Kidney epithelial cell (primary cell): Measurements from ENCODE around the gene ZSCAN22. TPM values are rescaled to one million over a fixed set of nuclear protein-coding genes. Genes with fewer than 3 reads are reported as not detected.

Source experiments
- DNase-seq: peaks from one replicate; pipeline ENCODE4 v3.0.0-alpha.2; 2010; ENCODE audit warnings: low read depth
- H3K27me3 ChIP-seq: 2 replicates; pipeline ENCODE4 v1.6.0; 2011; ENCODE audit warnings: low read length; ENCODE audit not compliant: control insufficient read depth, insufficient read depth
- H3K36me3 ChIP-seq: 2 replicates; pipeline ENCODE4 v1.5.1; 2011; ENCODE audit warnings: low read length; ENCODE audit not compliant: control insufficient read depth, insufficient read depth
- H3K4me3 ChIP-seq: 2 replicates; pipeline ENCODE4 v1.5.1; 2011; ENCODE audit warnings: low read depth, mild to moderate bottlenecking, control low read depth, low read length
- CTCF ChIP-seq: IDR thresholded peaks from 2 replicates; pipeline ENCODE4 v1.5.1; 2011; ENCODE audit warnings: mild to moderate bottlenecking, moderate library complexity, low read length, control low read depth, inconsistent platforms; ENCODE audit not compliant: insufficient read depth, poor library complexity, severe bottlenecking
- total RNA-seq: library from RNA; depleted of rRNA; stranded (reverse); fragments of >200 nt; gene quantifications from 2 replicates; pipeline ENCODE4 v1.2.3, GENCODE V29; 2015

ZSCAN22 gene
- total RNA-seq, 1 donor from 2014 or later, result 2.0 TPM

- no peak for DNase-seq
- no peak overlapping the region for H3K4me3 ChIP-seq
- H3K36me3 ChIP-seq, result peaks cover 2% of the 10 kb centered on the region
- no peaks in the 10 kb centered on the region for H3K27me3 ChIP-seq
- no peak for TF ChIP-seq CTCF
Measured at GRCh38 chr19:58335630-58336029, 8.8 kb downstream of the ZSCAN22 start.

- peaks cover 2% of the 10 kb centered on the region for H3K36me3 ChIP-seq
- no peak for DNase-seq
- H3K4me3 ChIP-seq, result no peak overlapping the region
- H3K27me3 ChIP-seq, result no peaks in the 10 kb centered on the region
- no peak for TF ChIP-seq CTCF
Measured at GRCh38 chr19:58336216-58336615, 9.4 kb downstream of the ZSCAN22 start.

GRCh38 chr19:58336820-58337219 lies 10.0 kb downstream of the ZSCAN22 start:
- no peak for TF ChIP-seq CTCF

GRCh38 chr19:58338336-58338735 lies 11.5 kb downstream of the ZSCAN22 start:
- Histone ChIP-seq H3K4me3 (no peak overlapping the region), H3K36me3 (peaks cover 2% of the 10 kb centered on the region), H3K27me3 (no peaks in the 10 kb centered on the region)
- DNase-seq, result no peak
- no peak for TF ChIP-seq CTCF

More at GRCh38 chr19:58336820-58337219, 10.0 kb downstream of the ZSCAN22 start:
- Histone ChIP-seq H3K27me3 (no peaks in the 10 kb centered on the region), H3K4me3 (no peak overlapping the region), H3K36me3 (peaks cover 2% of the 10 kb centered on the region)
- no peak for DNase-seq

GRCh38 chr19:58338825-58339558 lies 12.2 kb downstream of the ZSCAN22 start:
- H3K36me3 ChIP-seq, result peaks cover 2% of the 10 kb centered on the region
- no peak for TF ChIP-seq CTCF
- H3K27me3 ChIP-seq, result no peaks in the 10 kb centered on the region
- no peak for DNase-seq
- no peak overlapping the region for H3K4me3 ChIP-seq

GRCh38 chr19:58345558-58345957 lies 18.8 kb downstream of the ZSCAN22 start:
- Histone ChIP-seq H3K27me3 (peaks cover 32% of the 10 kb centered on the region), H3K4me3 (no peak overlapping the region), H3K36me3 (no peaks in the 10 kb centered on the region)
- DNase-seq, result no peak
- TF ChIP-seq CTCF, result no peak
